Stimulated activated CD4-positive, alpha-beta T cell treated with anti-CD3 and anti-CD28 coated beads, TNF-alpha, amount 100 ng/mL, for 1 hour (primary cell): ENCODE measurements around the gene OVOL3.

Source experiments
- DNase-seq, 3 donors: peaks; one replicate each; pipeline ENCODE4 v3.0.0-alpha.2; 2020; ENCODE audit warnings: low read depth in 3 of 3, low spot score in 1 of 3

Gene OVOL3

GRCh38 chr19:36099166-36099785 lies 11.7 kb upstream of the OVOL3 start:
- DNase-seq = no peak

- no peak for DNase-seq
These were observed 10.5 kb upstream of the OVOL3 start for GRCh38 chr19:36100476-36100875.

- DNase-seq = no peak
These were observed 9.2 kb upstream of the OVOL3 start for GRCh38 chr19:36101550-36102327.

- no peak for DNase-seq
These were observed 7.8 kb upstream of the OVOL3 start for GRCh38 chr19:36103040-36103626.

GRCh38 chr19:36103842-36104552 lies 6.9 kb upstream of the OVOL3 start:
- no peak for DNase-seq

GRCh38 chr19:36106441-36106840 lies 4.5 kb upstream of the OVOL3 start:
- DNase-seq = no peak

- DNase-seq = no peak
These were observed 4.0 kb upstream of the OVOL3 start for GRCh38 chr19:36106991-36107390.

GRCh38 chr19:36108684-36109083 lies 2.3 kb upstream of the OVOL3 start:
- DNase-seq = no peak

- no peak for DNase-seq
These were observed 227 bp downstream of the OVOL3 start for GRCh38 chr19:36111200-36111539.

- no peak for DNase-seq
These were observed 1.7 kb downstream of the OVOL3 start for GRCh38 chr19:36112678-36113077.

- DNase-seq = no peak
These were observed 2.5 kb downstream of the OVOL3 start for GRCh38 chr19:36113425-36113824.

GRCh38 chr19:36113894-36114720 lies 3.2 kb downstream of the OVOL3 start:
- DNase-seq = no peak

GRCh38 chr19:36114721-36115452 lies 3.9 kb downstream of the OVOL3 start, which contains the start of gene POLR2I:
POLR2I (minus strand) TSS chr19:36114875; CDS start chr19:36114856, 19 bp downstream.
- peak; percentile 96 to 99 (median 98) for DNase-seq

- DNase-seq = peak; percentile 79 to 92 (median 81)
These were observed 4.8 kb downstream of the OVOL3 start, which contains the start of gene TBCB for GRCh38 chr19:36115453-36116343. TBCB (plus strand) TSS chr19:36115468; CDS start chr19:36115561, 93 bp downstream.

- no peak for DNase-seq
These were observed 5.3 kb downstream of the OVOL3 start for GRCh38 chr19:36116344-36116637.

- no peak for DNase-seq
These were observed 9.4 kb downstream of the OVOL3 start for GRCh38 chr19:36120092-36120983.

- no peak for DNase-seq
These were observed 10.0 kb downstream of the OVOL3 start for GRCh38 chr19:36120984-36121358.

GRCh38 chr19:36121486-36122124 lies 10.7 kb downstream of the OVOL3 start:
- no peak for DNase-seq
